Activated CD4-positive, alpha-beta memory T cell treated with anti-CD3 and anti-CD28 coated beads, Interleukin-2, amount 10 ng/mL, durations not matched to agents 7 days and 5 days (primary cell): Measurements from ENCODE around the gene AHI1. TPM values are rescaled to one million over a fixed set of nuclear protein-coding genes. Genes with fewer than 3 reads are reported as not detected.

ENCODE experiments used
- CTCF ChIA-PET: fragments of 350-600 bp; sonication (Branson Sonifier 250); formaldehyde crosslinking; loops from one replicate; lab custom pipeline; 2021; ENCODE audit warnings: antibody characterized with exemption, inconsistent platforms; lab: Charles Lee
- POLR2A ChIA-PET: fragments of 350-600 bp; sonication (Branson Sonifier 250); formaldehyde crosslinking; loops from one replicate; lab custom pipeline; 2021; ENCODE audit warnings: antibody characterized with exemption; lab: Charles Lee
- DNase-seq: peaks from one replicate; pipeline ENCODE4 v3.0.0-alpha.2; 2020
- H3K27ac Mint-ChIP-seq: one replicate; pipeline ENCODE4 v1.8.0; 2021; ENCODE audit warnings: mild to moderate bottlenecking, mixed read lengths
- H3K27me3 Mint-ChIP-seq: one replicate; pipeline ENCODE4 v1.8.0; 2021; ENCODE audit warnings: mixed read lengths
- H3K36me3 Mint-ChIP-seq: one replicate; pipeline ENCODE4 v1.8.0; 2021; ENCODE audit warnings: low read depth, mixed read lengths
- H3K4me1 Mint-ChIP-seq: one replicate; pipeline ENCODE4 v1.8.0; 2021; ENCODE audit warnings: mixed read lengths
- H3K4me3 Mint-ChIP-seq: one replicate; pipeline ENCODE4 v1.8.0; 2021; ENCODE audit warnings: mild to moderate bottlenecking, mixed read lengths
- H3K9me3 Mint-ChIP-seq: one replicate; pipeline ENCODE4 v1.8.0; 2021; ENCODE audit warnings: mixed read lengths
- total RNA-seq, 2 experiments: library from RNA; stranded (reverse); gene quantifications; one replicate each; pipeline ENCODE4 v1.2.3, GENCODE V29; 2021

AHI1 gene
- total RNA-seq, 2 experiments from 2014 or later, result 18.5 to 21.5 TPM

- H3K36me3 Mint-ChIP-seq, result peaks cover 11% of the 10 kb centered on the region
- no peak overlapping the region for H3K27ac Mint-ChIP-seq
- CTCF ChIA-PET, result interaction anchor here (1.3 kb wide), 1 partner anchor 16 kb away, joined by 3 read pairs; no protein-coding TSS in a partner anchor
- DNase-seq, result no peak
- H3K4me3 Mint-ChIP-seq, result no peak overlapping the region
- peaks cover 17% of the 10 kb centered on the region for H3K4me1 Mint-ChIP-seq
- H3K27me3 Mint-ChIP-seq, result no peaks in the 10 kb centered on the region
- H3K9me3 Mint-ChIP-seq, result peaks cover 1% of the 10 kb centered on the region
- POLR2A ChIA-PET, result no interaction called here
Measured at GRCh38 chr6:135434991-135435390, 62.5 kb downstream of the AHI1 start.

GRCh38 chr6:135434095-135434494 is 63.4 kb downstream of the AHI1 start:
- H3K9me3 Mint-ChIP-seq, result peaks cover 1% of the 10 kb centered on the region
- POLR2A ChIA-PET, result no interaction called here
- CTCF ChIA-PET, result interaction anchor here (0.7 to 1.3 kb wide), 2 partner anchors 13 to 17 kb away, joined by 3 read pairs; no protein-coding TSS in a partner anchor

GRCh38 chr6:135428078-135428477 is 69.5 kb downstream of the AHI1 start:
- no peak overlapping the region for H3K27ac Mint-ChIP-seq
- POLR2A ChIA-PET, result no interaction called here
- CTCF ChIA-PET, result no interaction called here

More at GRCh38 chr6:135434095-135434494, 63.4 kb downstream of the AHI1 start:
- no peak overlapping the region for H3K4me3 Mint-ChIP-seq
- no peak overlapping the region for H3K27ac Mint-ChIP-seq
- peaks cover 11% of the 10 kb centered on the region for H3K36me3 Mint-ChIP-seq
- no peaks in the 10 kb centered on the region for H3K27me3 Mint-ChIP-seq
- H3K4me1 Mint-ChIP-seq, result peaks cover 10% of the 10 kb centered on the region
- no peak for DNase-seq

GRCh38 chr6:135426833-135427232 is 70.7 kb downstream of the AHI1 start:
- POLR2A ChIA-PET, result no interaction called here
- CTCF ChIA-PET, result interaction anchor here (0.6 kb wide), 1 partner anchor 281 kb away, joined by 3 read pairs; no protein-coding TSS in a partner anchor
- Mint-ChIP-seq H3K27me3 (no peaks in the 10 kb centered on the region), H3K36me3 (peaks cover 8% of the 10 kb centered on the region), H3K4me1 (peaks cover 21% of the 10 kb centered on the region), H3K27ac (no peak overlapping the region), H3K9me3 (no peaks in the 10 kb centered on the region), H3K4me3 (no peak overlapping the region)
- DNase-seq, result no peak

More at GRCh38 chr6:135428078-135428477, 69.5 kb downstream of the AHI1 start:
- DNase-seq, result no peak
- H3K4me1 Mint-ChIP-seq, result peaks cover 18% of the 10 kb centered on the region
- peaks cover 1% of the 10 kb centered on the region for H3K9me3 Mint-ChIP-seq
- no peak overlapping the region for H3K4me3 Mint-ChIP-seq
- H3K36me3 Mint-ChIP-seq, result peaks cover 14% of the 10 kb centered on the region
- H3K27me3 Mint-ChIP-seq, result no peaks in the 10 kb centered on the region

GRCh38 chr6:135424385-135424784 is 73.2 kb downstream of the AHI1 start:
- H3K27ac Mint-ChIP-seq, result peak overlapping the region; percentile 25
- H3K27me3 Mint-ChIP-seq, result no peaks in the 10 kb centered on the region
- ChIA-PET POLR2A (interaction anchor here (1.3 kb wide), 1 partner anchor 244 kb away, joined by 3 read pairs; the partner anchor contains the start of gene MYB), CTCF (interaction anchor here (0.7 to 2.1 kb wide), 9 partner anchors 13 to 378 kb away, joined by 3 to 19 read pairs (median 4); partner anchors contain the start of gene HBS1L)
- peaks cover 23% of the 10 kb centered on the region for H3K36me3 Mint-ChIP-seq
- H3K4me1 Mint-ChIP-seq, result peaks cover 21% of the 10 kb centered on the region
- no peaks in the 10 kb centered on the region for H3K9me3 Mint-ChIP-seq
- DNase-seq, result no peak
- no peak overlapping the region for H3K4me3 Mint-ChIP-seq

- peaks cover 21% of the 10 kb centered on the region for H3K4me1 Mint-ChIP-seq
- H3K27me3 Mint-ChIP-seq, result no peaks in the 10 kb centered on the region
- H3K4me3 Mint-ChIP-seq, result no peak overlapping the region
- H3K36me3 Mint-ChIP-seq, result peaks cover 23% of the 10 kb centered on the region
- DNase-seq, result no peak
- peak overlapping the region; percentile 41 for H3K27ac Mint-ChIP-seq
- ChIA-PET CTCF (interaction anchor here (0.7 to 2.1 kb wide), 12 partner anchors 9 to 378 kb away, joined by 3 to 19 read pairs (median 4); partner anchors contain the start of gene HBS1L), POLR2A (interaction anchor here (1.3 kb wide), 1 partner anchor 243 kb away, joined by 3 read pairs; the partner anchor contains the start of gene MYB)
- no peaks in the 10 kb centered on the region for H3K9me3 Mint-ChIP-seq
Measured at GRCh38 chr6:135423649-135424128, 73.9 kb downstream of the AHI1 start.

- no peak overlapping the region for H3K27ac Mint-ChIP-seq
- H3K4me1 Mint-ChIP-seq, result peaks cover 11% of the 10 kb centered on the region
- H3K27me3 Mint-ChIP-seq, result no peaks in the 10 kb centered on the region
- H3K4me3 Mint-ChIP-seq, result no peak overlapping the region
- DNase-seq, result no peak
- CTCF ChIA-PET, result interaction anchor here (0.6 to 0.8 kb wide), 2 partner anchors 236 to 255 kb away, joined by 3 to 4 read pairs; no protein-coding TSS in a partner anchor
- H3K36me3 Mint-ChIP-seq, result peaks cover 24% of the 10 kb centered on the region
- no peaks in the 10 kb centered on the region for H3K9me3 Mint-ChIP-seq
- POLR2A ChIA-PET, result no interaction called here
Measured at GRCh38 chr6:135419162-135419561, 78.4 kb downstream of the AHI1 start.

GRCh38 chr6:135418040-135418760 is 79.3 kb downstream of the AHI1 start:
- CTCF ChIA-PET, result interaction anchor here (0.8 kb wide), 1 partner anchor 235 kb away, joined by 3 read pairs; no protein-coding TSS in a partner anchor
- POLR2A ChIA-PET, result interaction anchor here (0.9 kb wide), 1 partner anchor 237 kb away, joined by 3 read pairs; the partner anchor contains the start of gene MYB
- Mint-ChIP-seq H3K4me1 (peaks cover 3% of the 10 kb centered on the region), H3K27me3 (no peaks in the 10 kb centered on the region), H3K27ac (no peak overlapping the region), H3K9me3 (no peaks in the 10 kb centered on the region), H3K36me3 (peaks cover 24% of the 10 kb centered on the region), H3K4me3 (no peak overlapping the region)
- DNase-seq, result no peak

- CTCF ChIA-PET, result interaction anchor here (0.9 to 1.3 kb wide), 2 partner anchors 8 to 33 kb away, joined by 3 read pairs; no protein-coding TSS in a partner anchor
- Mint-ChIP-seq H3K27me3 (no peaks in the 10 kb centered on the region), H3K27ac (no peak overlapping the region), H3K36me3 (peaks cover 14% of the 10 kb centered on the region), H3K4me1 (no peaks in the 10 kb centered on the region), H3K9me3 (no peaks in the 10 kb centered on the region), H3K4me3 (no peak overlapping the region)
- DNase-seq, result no peak
- POLR2A ChIA-PET, result no interaction called here
Measured at GRCh38 chr6:135412761-135413160, 84.8 kb downstream of the AHI1 start.

GRCh38 chr6:135411849-135412248 is 85.7 kb downstream of the AHI1 start:
- no peaks in the 10 kb centered on the region for H3K4me1 Mint-ChIP-seq
- DNase-seq, result no peak
- ChIA-PET CTCF (interaction anchor here (1.3 to 1.6 kb wide), 2 partner anchors 9 to 268 kb away, joined by 3 read pairs; no protein-coding TSS in a partner anchor), POLR2A (no interaction called here)
- H3K27ac Mint-ChIP-seq, result no peak overlapping the region
- H3K27me3 Mint-ChIP-seq, result no peaks in the 10 kb centered on the region
- H3K36me3 Mint-ChIP-seq, result peaks cover 14% of the 10 kb centered on the region
- no peaks in the 10 kb centered on the region for H3K9me3 Mint-ChIP-seq
- no peak overlapping the region for H3K4me3 Mint-ChIP-seq

- Mint-ChIP-seq H3K9me3 (no peaks in the 10 kb centered on the region), H3K4me1 (no peaks in the 10 kb centered on the region), H3K4me3 (no peak overlapping the region), H3K27ac (no peak overlapping the region), H3K36me3 (peaks cover 12% of the 10 kb centered on the region), H3K27me3 (no peaks in the 10 kb centered on the region)
- ChIA-PET CTCF (interaction anchor here (0.9 to 1.6 kb wide), 3 partner anchors 9 to 267 kb away, joined by 3 read pairs; no protein-coding TSS in a partner anchor), POLR2A (no interaction called here)
- no peak for DNase-seq
Measured at GRCh38 chr6:135411339-135411738, 86.2 kb downstream of the AHI1 start.

GRCh38 chr6:135410856-135411255 is 86.7 kb downstream of the AHI1 start:
- H3K36me3 Mint-ChIP-seq, result peaks cover 11% of the 10 kb centered on the region
- no peak overlapping the region for H3K27ac Mint-ChIP-seq
- H3K4me1 Mint-ChIP-seq, result no peaks in the 10 kb centered on the region
- CTCF ChIA-PET, result interaction anchor here (0.9 to 1.6 kb wide), 2 partner anchors 20 to 267 kb away, joined by 3 read pairs; no protein-coding TSS in a partner anchor
- no peak for DNase-seq
- H3K9me3 Mint-ChIP-seq, result no peaks in the 10 kb centered on the region
- POLR2A ChIA-PET, result no interaction called here
- H3K4me3 Mint-ChIP-seq, result no peak overlapping the region
- H3K27me3 Mint-ChIP-seq, result no peaks in the 10 kb centered on the region

- Mint-ChIP-seq H3K27me3 (no peaks in the 10 kb centered on the region), H3K9me3 (no peaks in the 10 kb centered on the region), H3K4me3 (no peak overlapping the region), H3K36me3 (peaks cover 14% of the 10 kb centered on the region), H3K27ac (no peak overlapping the region), H3K4me1 (no peaks in the 10 kb centered on the region)
- DNase-seq, result no peak
- CTCF ChIA-PET, result no interaction called here
- POLR2A ChIA-PET, result no interaction called here
Measured at GRCh38 chr6:135403584-135403983, 94.0 kb downstream of the AHI1 start.
